Neural progenitor cell (in vitro differentiated cells): Measurements from ENCODE around the gene CD46.

Experiments
- CTCF ChIP-seq: fragments of 200-600 bp; sonication (generic); IDR thresholded peaks from 2 replicates; pipeline ENCODE4 v1.5.1; 2017; ENCODE audit warnings: antibody characterized with exemption, mild to moderate bottlenecking
- EZH2 ChIP-seq: fragments of 200-600 bp; sonication (generic); IDR thresholded peaks from 2 replicates; pipeline ENCODE4 v1.6.1; 2017; ENCODE audit warnings: antibody characterized with exemption, mild to moderate bottlenecking, moderate library complexity
- EZH2phosphoT487 ChIP-seq: fragments of 200-600 bp; sonication (generic); IDR thresholded peaks from 2 replicates; pipeline ENCODE4 v1.6.1; 2017; ENCODE audit warnings: antibody characterized with exemption

DNA sequence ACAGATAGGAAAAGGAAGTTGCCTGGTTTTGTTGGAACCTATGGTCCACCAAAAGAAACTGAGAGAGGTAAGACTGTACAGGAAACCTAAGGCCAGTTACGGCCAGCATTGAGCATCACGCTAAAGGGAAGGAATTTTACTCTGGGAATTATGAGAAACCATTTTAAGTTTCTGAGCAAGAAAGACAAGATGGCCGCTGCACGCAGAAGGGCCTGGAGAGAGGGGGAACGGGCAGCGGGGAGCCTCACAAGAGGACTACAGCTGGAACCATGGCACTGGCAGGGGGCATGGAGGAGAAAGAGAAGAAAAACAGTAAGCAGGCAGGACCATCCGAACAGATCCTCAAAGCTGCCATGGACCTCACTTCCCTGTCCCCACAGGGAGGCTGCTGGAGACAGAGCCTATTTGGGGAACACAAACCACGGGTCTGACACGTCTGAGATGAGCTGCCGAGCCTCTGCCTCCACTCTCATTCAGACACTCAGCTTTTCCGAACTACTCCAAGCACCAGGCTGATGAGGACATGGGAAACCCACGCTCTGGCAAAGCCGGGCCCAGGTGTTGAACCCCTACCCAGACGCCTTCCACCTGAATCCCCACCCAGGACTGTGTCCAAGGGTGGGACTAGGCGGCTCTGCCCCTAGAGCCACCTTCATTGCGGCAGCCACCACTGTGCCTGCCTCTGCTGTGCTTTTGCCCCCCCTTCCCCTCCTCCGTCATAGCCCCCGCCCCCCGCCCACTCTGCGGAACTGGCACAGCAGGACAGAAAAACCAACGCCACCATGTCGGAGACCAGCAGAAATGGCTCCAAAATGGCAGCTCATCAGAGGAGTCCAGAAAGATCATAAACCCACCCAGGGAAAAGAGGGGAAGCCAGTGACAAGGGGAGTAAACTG, 69.0 kb downstream of the CD46 start:
- TF ChIP-seq CTCF (no peak), EZH2 (no peak), EZH2phosphoT487 (no peak)
